GM18505 (cell line): ENCODE measurements around the gene MIPEP.

Source experiments
- ATAC-seq: cut with Tn5 transposase; IDR thresholded peaks from one replicate; pipeline ENCODE4 v1.9.1; 2021; ENCODE audit not compliant: unreplicated experiment
- POLR2A ChIP-seq: IDR thresholded peaks from 4 replicates; pipeline ENCODE4 v1.6.1; 2011; ENCODE audit warnings: borderline replicate concordance; ENCODE audit not compliant: insufficient read depth, insufficient read length; ENCODE audit errors: extremely low read depth

Gene MIPEP

DNA sequence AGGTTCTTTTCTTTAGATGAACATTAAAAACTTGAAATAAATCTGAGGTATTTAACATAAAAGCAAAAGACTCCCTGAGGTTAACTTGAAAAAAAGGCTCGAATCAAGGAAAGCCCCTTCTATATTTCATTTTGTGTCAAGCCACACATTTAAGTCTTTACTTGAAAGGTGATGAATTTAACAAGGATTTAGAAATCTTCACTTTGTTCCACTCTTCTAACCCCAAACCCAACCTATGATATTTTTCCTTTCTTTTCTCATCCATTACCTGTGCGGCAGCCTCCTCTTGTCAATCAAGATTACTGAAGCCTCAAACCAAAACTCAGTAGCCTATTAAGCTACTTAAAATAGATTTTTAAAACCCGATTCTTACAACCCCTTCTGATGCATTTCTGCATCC lies 33.8 kb downstream of the MIPEP start:
- no peak for ATAC-seq
- no peak for TF ChIP-seq POLR2A

- ATAC-seq: no peak
These were observed 36.8 kb downstream of the MIPEP start for GRCh38 chr13:23852351-23852750.

DNA sequence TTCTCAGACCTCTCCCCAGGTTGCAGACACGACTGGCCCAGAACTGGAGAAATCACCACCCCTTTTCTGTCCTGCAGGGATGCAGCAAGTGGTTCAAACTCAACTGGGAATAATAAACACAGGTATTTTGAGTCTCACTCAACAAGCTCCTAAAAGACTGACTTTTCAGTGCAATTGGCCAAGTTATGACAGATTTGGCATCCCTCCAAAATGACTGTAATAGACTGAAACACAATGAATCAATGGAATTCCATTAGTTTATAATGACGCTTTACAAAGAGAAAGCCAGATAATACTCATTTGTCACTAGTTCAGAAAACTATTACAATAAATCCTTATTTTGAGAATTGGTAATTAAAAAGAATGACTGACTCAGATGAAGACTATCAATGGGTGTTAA lies 38.1 kb downstream of the MIPEP start:
- no peak for TF ChIP-seq POLR2A
- no peak for ATAC-seq

More at GRCh38 chr13:23852351-23852750, 36.8 kb downstream of the MIPEP start:
- no peak for TF ChIP-seq POLR2A

DNA sequence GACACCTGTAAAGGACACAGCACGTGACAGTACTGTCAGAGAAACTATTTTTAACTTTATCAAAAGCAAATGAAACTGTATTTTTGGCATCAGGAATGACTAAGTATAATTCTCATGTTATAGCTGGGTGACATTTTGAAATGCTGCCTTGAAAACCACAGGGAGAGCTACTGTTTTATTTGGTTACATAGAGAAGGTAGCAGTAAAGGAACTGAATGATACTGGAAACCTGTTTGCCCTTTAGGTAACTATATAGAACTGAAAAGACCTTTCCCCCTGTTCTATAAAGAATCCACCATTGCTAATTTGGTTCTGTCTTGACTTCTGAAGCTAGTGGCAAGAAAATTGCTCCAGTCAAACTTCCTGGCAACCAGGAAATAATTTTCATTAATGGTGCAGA lies 39.1 kb downstream of the MIPEP start:
- ATAC-seq: no peak
- TF ChIP-seq POLR2A: no peak

DNA sequence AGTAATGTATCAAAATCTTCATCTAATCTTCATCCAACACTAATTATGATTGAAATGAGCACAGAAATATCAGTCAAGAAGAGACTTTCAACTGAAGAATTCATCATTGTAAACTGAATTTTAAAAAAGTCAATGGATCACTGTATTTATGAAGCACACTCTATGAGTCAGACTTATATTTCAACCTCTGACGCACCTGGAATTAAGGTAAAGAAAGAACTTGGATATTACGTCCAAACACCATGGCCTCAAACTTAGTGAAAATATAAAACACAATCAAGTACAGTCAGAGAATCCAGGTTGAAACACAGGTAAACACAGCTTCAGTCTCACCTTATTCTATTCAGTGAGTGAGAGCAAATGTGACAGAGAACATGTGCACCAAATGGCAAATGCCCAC lies 39.5 kb downstream of the MIPEP start:
- ATAC-seq: no peak
- TF ChIP-seq POLR2A: no peak

GRCh38 chr13:23848646-23849141 lies 40.5 kb downstream of the MIPEP start:
- no peak for ATAC-seq
- TF ChIP-seq POLR2A: no peak

GRCh38 chr13:23848019-23848418 lies 41.2 kb downstream of the MIPEP start:
- no peak for TF ChIP-seq POLR2A
- no peak for ATAC-seq

DNA sequence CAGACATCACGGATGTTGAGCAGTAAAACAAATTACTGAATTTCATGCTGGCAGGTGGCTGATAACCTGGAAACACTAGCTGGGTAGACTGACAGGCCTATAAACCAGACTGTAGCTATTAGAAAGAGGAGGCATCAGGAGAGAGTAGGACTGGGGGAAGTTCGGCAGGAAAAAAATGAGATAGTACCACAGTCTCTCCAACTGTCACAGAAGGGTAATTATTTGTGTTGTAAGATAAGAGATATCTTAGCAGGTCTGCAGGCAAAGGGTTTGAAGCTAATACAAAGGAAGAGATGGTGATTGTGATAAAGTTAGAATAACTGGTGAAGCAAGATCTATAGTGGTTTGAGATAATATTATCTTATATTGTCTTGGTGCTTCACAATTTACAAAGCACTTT lies 41.7 kb downstream of the MIPEP start:
- no peak for ATAC-seq
- TF ChIP-seq POLR2A: no peak

GRCh38 chr13:23845105-23845725 lies 44.0 kb downstream of the MIPEP start:
- peak; percentile 32 for ATAC-seq
- TF ChIP-seq POLR2A: no peak

DNA sequence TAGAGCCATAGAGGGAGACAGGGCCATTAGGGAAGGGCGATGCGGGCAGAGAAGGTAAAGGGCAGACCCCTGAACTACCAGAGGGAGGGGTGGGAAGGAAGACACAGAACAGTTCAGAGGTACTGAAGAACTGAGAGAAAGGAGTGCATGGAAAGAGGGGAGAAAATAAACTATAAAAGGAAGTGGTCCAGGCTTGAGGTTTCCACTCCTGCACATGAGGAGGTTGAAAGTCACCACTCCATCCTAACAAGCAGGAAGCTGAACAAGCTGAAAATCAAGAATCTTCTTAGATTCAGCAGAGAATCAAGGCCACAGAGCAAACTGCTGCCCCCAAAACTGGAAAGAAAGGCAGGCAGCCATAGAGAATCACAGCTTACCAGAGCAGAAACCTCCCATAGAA lies 45.1 kb downstream of the MIPEP start:
- ATAC-seq: no peak
- TF ChIP-seq POLR2A: no peak

- no peak for TF ChIP-seq POLR2A
- no peak for ATAC-seq
These were observed 45.8 kb downstream of the MIPEP start for GRCh38 chr13:23843436-23843835.

- no peak for ATAC-seq
- no peak for TF ChIP-seq POLR2A
These were observed 46.8 kb downstream of the MIPEP start for GRCh38 chr13:23842406-23842805.

DNA sequence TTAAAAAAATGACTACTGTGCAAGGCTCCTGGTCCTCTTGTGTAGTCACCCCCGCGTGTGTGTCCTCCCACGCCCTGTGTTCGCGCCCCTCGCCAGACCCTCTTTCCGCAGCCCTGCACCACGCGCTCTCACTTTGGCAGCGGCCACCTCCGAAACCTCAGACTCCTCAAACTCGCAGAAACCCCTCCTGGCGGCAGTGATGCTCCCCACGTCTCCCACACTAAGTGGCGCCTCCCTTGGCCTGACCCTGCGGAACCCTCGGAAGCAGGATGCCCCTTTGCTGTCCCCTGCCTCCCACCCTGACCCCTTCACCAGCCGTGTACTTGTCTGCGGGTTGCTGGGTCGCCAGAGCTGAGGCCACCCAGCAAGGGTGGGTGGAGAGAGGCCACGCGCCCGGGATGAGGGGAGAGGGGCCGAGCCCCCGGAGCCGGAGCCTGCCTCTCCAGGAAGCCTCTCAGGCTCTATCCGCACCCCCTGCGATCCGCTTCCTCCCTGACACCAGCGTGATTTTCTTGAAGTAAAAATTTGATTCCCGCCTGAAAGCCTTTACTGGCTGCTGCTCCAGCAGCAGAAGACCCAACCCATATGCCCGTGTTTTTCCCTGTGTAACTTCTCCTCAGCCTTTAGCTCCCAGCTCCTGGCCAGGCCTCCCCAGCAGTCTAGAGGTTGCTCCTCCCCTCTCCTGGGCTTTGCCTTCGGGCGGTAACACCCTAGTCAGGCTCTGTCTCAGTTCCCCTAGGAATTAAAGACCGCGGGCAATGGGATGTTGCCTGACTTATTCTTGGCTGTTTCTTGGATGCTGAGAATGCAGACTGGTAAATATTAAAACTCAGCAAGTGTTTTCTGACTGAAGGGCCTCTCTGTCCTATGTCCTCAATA lies 55.2 kb downstream of the MIPEP start:
- no peak for TF ChIP-seq POLR2A
- ATAC-seq: no peak

DNA sequence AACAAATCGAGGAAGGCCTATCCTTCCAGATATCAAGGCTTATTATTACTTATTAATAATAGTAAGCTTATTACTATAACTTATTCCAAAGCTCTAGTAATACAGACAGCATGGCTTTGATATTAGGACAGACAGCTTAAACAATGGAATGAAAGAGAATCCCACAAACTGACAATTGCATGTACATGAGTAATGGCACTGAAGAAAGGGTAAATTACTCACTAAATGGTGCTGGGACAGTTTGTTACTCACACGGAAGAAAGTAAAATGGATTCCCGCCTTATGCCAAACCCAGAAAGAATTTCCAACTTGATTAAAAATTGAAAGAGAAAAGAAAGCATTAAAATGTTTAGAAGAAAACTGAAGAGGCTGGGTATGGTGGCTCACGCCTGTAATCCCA lies 60.3 kb downstream of the MIPEP start:
- no peak for TF ChIP-seq POLR2A
- ATAC-seq: no peak
